DND-41 (cell line): ENCODE data around the gene B4GALT6.

Experiments
- ATAC-seq: fragments of 200-7000 bp; cut with Tn5 transposase; 3 replicates; pipeline ENCODE4 v1.9.1; 2021; ENCODE audit warnings: low read depth; ENCODE audit not compliant: insufficient read depth
- DNase-seq: peaks from one replicate; pipeline ENCODE4 v3.0.0-alpha.2; 2020
- H2AFZ ChIP-seq: 2 replicates; pipeline ENCODE4 v1.6.0; 2012; ENCODE audit warnings: low read depth, low read length
- H3K27ac ChIP-seq: 2 replicates; pipeline ENCODE4 v1.5.1; 2012; ENCODE audit warnings: low read length, inconsistent platforms
- H3K27me3 ChIP-seq: fragments of 200-600 bp; sonication (generic); 2 replicates; pipeline ENCODE4 v1.6.0; 2012; ENCODE audit warnings: low read length, mild to moderate bottlenecking, inconsistent platforms; ENCODE audit not compliant: insufficient read depth, poor library complexity
- H3K36me3 ChIP-seq: 2 replicates; pipeline ENCODE4 v1.5.1; 2012; ENCODE audit warnings: low read length, inconsistent platforms; ENCODE audit not compliant: insufficient read depth
- H3K4me1 ChIP-seq: 2 replicates; pipeline ENCODE4 v1.5.1; 2012; ENCODE audit warnings: mild to moderate bottlenecking, low read length; ENCODE audit not compliant: insufficient read depth
- H3K4me2 ChIP-seq: 2 replicates; pipeline ENCODE4 v1.6.0; 2012; ENCODE audit warnings: mild to moderate bottlenecking, moderate library complexity, low read length, inconsistent platforms; ENCODE audit not compliant: insufficient read depth
- H3K4me3 ChIP-seq, 2 experiments: fragments of 200-600 bp in 1 of 2; shearing (Covaris generic) in 1 of 2; 2 replicates each; pipeline ENCODE4 v1.5.1; 2012 to 2016; ENCODE audit warnings: inconsistent platforms in 2 of 2, low read length in 2 of 2, mild to moderate bottlenecking in 2 of 2, low read depth in 1 of 2, moderate library complexity in 1 of 2
- H3K79me2 ChIP-seq: 2 replicates; pipeline ENCODE4 v1.6.0; 2012; ENCODE audit warnings: low read length, inconsistent platforms; ENCODE audit not compliant: insufficient read depth
- H3K9ac ChIP-seq: 2 replicates; pipeline ENCODE4 v1.6.0; 2012; ENCODE audit warnings: low read depth, mild to moderate bottlenecking, inconsistent platforms, low read length, moderate library complexity
- H3K9me3 ChIP-seq: 2 replicates; pipeline ENCODE4 v1.5.1; 2012; ENCODE audit warnings: low read length, moderate library complexity, mild to moderate bottlenecking, inconsistent platforms; ENCODE audit not compliant: insufficient read depth, severe bottlenecking
- H4K20me1 ChIP-seq: 2 replicates; pipeline ENCODE4 v1.6.0; 2012; ENCODE audit warnings: low read length; ENCODE audit not compliant: insufficient read depth
- EZH2 ChIP-seq: IDR thresholded peaks from 3 replicates; pipeline ENCODE4 v1.6.1; 2012; ENCODE audit warnings: borderline replicate concordance, low read depth, mild to moderate bottlenecking, moderate library complexity, low read length, inconsistent platforms; ENCODE audit not compliant: severe bottlenecking
- TF ChIP-seq, protein P1 (sequence below): IDR thresholded peaks from 2 replicates; pipeline ENCODE4 v1.5.1; 2012; ENCODE audit warnings: borderline replicate concordance, low read length, moderate library complexity, mild to moderate bottlenecking; ENCODE audit not compliant: poor library complexity, severe bottlenecking; ENCODE audit errors: extremely low read depth

The B4GALT6 gene

DNA sequence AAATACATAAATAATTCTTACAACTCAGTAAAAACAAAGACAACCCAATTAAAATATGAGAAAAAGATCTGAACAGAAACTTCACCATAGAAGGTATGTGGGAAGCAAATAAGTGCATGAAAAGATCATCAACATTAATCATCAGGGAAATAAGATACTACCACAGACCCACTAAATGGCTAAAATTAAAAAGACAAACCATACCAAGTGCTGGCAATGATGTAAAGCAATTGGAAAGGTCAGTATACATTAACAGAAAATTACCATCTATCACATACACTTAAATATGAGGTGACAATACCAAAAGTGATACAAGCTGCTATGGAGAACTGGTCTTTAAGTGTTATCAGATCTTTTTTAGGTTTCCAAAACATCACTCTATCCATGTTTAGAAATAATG lies 48.0 kb downstream of the B4GALT6 start:
- Histone ChIP-seq H3K36me3 (peaks cover 29% of the 10 kb centered on the region; the same call in 1 of the 2 replicates), H3K9ac (no peak overlapping the region), H2AFZ (no peak overlapping the region), H4K20me1 (no peaks in the 10 kb centered on the region), H3K4me3 (no peak overlapping the region), H3K4me1 (no peaks in the 10 kb centered on the region), H3K79me2 (no peaks in the 10 kb centered on the region; the same call in 1 of the 2 replicates), H3K27me3 (no peaks in the 10 kb centered on the region), H3K27ac (no peak overlapping the region), H3K4me2 (no peak overlapping the region), H3K9me3 (no peaks in the 10 kb centered on the region)
- TF ChIP-seq EZH2: no peak
- TF ChIP-seq, protein P1, sequence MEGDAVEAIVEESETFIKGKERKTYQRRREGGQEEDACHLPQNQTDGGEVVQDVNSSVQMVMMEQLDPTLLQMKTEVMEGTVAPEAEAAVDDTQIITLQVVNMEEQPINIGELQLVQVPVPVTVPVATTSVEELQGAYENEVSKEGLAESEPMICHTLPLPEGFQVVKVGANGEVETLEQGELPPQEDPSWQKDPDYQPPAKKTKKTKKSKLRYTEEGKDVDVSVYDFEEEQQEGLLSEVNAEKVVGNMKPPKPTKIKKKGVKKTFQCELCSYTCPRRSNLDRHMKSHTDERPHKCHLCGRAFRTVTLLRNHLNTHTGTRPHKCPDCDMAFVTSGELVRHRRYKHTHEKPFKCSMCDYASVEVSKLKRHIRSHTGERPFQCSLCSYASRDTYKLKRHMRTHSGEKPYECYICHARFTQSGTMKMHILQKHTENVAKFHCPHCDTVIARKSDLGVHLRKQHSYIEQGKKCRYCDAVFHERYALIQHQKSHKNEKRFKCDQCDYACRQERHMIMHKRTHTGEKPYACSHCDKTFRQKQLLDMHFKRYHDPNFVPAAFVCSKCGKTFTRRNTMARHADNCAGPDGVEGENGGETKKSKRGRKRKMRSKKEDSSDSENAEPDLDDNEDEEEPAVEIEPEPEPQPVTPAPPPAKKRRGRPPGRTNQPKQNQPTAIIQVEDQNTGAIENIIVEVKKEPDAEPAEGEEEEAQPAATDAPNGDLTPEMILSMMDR: no peak
- ATAC-seq (no peak), DNase-seq (no peak)

DNA sequence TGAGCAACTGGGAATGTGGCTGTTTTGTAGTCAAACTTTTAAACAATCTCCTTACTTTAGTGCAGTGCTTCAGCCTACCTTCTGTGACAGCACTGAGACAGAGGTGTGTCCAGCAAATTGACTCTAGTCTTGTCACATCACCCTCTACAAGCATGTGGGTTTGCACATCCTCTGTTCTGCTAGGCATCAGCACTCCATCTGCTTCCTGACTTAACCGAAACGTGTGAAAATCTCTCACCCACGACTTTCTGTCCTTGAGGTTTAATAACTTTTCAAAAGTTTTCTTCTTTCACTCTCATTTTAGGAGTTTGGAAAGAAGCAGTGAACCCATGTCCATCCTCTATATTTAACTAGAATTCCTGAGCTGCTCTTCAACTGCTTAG lies 50.1 kb downstream of the B4GALT6 start:
- Histone ChIP-seq H3K27ac (no peak overlapping the region), H3K27me3 (no peaks in the 10 kb centered on the region), H3K4me1 (no peaks in the 10 kb centered on the region), H3K36me3 (peaks cover 31% of the 10 kb centered on the region), H3K4me3 (no peak overlapping the region), H3K79me2 (no peaks in the 10 kb centered on the region), H3K9ac (no peak overlapping the region), H3K4me2 (no peak overlapping the region), H4K20me1 (no peaks in the 10 kb centered on the region), H3K9me3 (no peaks in the 10 kb centered on the region), H2AFZ (no peak overlapping the region)
- DNase-seq (no peak), ATAC-seq (peak; percentile 82)
- TF ChIP-seq EZH2: no peak
- TF ChIP-seq, protein P1: no peak

DNA sequence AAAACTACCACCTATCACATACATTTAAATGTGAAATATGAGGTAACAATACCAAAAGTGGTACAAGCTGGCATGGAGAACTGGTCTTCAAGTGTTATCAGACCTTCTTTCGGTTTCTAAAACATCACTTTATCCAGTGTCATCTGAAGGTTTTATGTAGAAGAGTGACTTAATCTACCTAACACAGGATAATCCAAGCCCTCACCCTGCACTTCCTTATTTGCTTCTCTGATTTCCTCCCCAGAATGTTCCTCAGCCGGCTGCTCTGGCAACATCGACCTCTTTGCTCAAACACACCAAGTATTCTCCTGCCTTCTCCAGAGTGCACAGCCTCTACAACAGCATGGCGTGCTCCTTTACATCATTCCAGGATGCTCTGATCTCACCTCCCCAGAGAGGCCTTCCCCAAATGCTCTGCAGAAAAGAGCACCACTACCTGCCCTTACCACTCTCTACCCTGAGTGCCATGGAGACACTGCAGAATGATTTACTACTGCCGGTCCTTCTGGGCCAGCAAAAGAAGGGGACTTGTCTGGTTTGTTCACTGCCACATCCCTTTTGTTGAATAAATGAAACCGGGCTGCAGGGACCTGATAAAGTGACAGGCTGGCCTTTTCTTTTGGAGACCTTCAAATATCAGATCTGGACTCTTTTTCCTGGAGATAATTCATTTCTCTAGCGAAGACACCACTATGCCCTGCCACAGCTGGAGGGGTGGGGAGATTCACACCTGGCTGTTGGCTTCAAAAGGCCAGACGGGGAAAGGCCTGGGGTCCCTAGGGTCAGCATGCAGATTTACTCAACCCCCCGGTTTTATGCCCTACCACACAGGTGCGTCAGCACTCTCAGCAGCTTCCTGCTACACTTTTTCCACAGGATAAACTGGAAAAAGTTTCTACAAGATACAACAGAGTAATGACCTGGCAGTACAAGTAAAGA lies 50.7 kb downstream of the B4GALT6 start:
- Histone ChIP-seq H4K20me1 (no peaks in the 10 kb centered on the region), H3K27me3 (no peaks in the 10 kb centered on the region), H3K79me2 (no peaks in the 10 kb centered on the region), H3K9ac (no peak overlapping the region), H3K4me2 (no peak overlapping the region), H3K4me1 (no peaks in the 10 kb centered on the region), H3K36me3 (peaks cover 28% of the 10 kb centered on the region), H3K27ac (no peak overlapping the region), H3K9me3 (no peaks in the 10 kb centered on the region), H2AFZ (no peak overlapping the region), H3K4me3 (no peak overlapping the region)
- ATAC-seq (0 out of 3 replicates have a peak, but pooled peaks have one; percentile 9), DNase-seq (no peak)
- TF ChIP-seq, protein P1: no peak
